CD14-positive monocyte (primary cell): Measurements from ENCODE around the gene SGK1. TPM values are rescaled to one million over a fixed set of nuclear protein-coding genes. Genes with fewer than 3 reads are reported as not detected.
A peak's percentile ranks its signal among the peaks of the same experiment; 100 is the strongest.
"Not testable (repeated sequence)": the region's sequence is repeated elsewhere in the genome, so short reads cannot be mapped to it uniquely, and the experiment has no call there.

Experiments used
- DNase-seq, 3 donors: peaks; one replicate each; pipeline ENCODE4 v3.0.0-alpha.2; 2011 to 2022
- H2AFZ ChIP-seq: 2 replicates; pipeline ENCODE4 v1.6.0; 2012; ENCODE audit warnings: mild to moderate bottlenecking, low read depth, low read length, inconsistent platforms; ENCODE audit not compliant: insufficient read depth, poor library complexity, severe bottlenecking
- H3K27ac ChIP-seq, 2 donors: 1 replicate in 1 of 2; 2 replicates in 1 of 2; pipeline ENCODE4 v1.5.1; 2012 to 2013; ENCODE audit warnings: low read length in 2 of 2, control low read depth in 1 of 2, inconsistent platforms in 1 of 2, low read depth in 1 of 2, mild to moderate bottlenecking in 1 of 2
- H3K27me3 ChIP-seq, 2 donors: one replicate each; pipeline versions ENCODE4 v1.6.0 to v1.6.1; 2011 to 2013; ENCODE audit warnings: low read length in 2 of 2; ENCODE audit not compliant: control insufficient read depth in 2 of 2, insufficient read depth in 2 of 2
- H3K36me3 ChIP-seq, 2 donors: replicated peaks in 1 of 2; 1 replicate in 1 of 2; 2 replicates in 1 of 2; pipeline versions ENCODE4 v1.5.1 to v1.6.1; 2012 to 2013; ENCODE audit warnings: low read length in 2 of 2, control low read depth in 1 of 2, inconsistent platforms in 1 of 2, mild to moderate bottlenecking in 1 of 2; ENCODE audit not compliant: insufficient read depth in 2 of 2, control insufficient read depth in 1 of 2
- H3K4me1 ChIP-seq, 2 donors: 1 replicate in 1 of 2; 2 replicates in 1 of 2; pipeline versions ENCODE4 v1.5.1 to v1.6.1; 2012 to 2013; ENCODE audit warnings: low read length in 2 of 2, control low read depth in 1 of 2, inconsistent platforms in 1 of 2, mild to moderate bottlenecking in 1 of 2, moderate library complexity in 1 of 2; ENCODE audit not compliant: insufficient read depth in 2 of 2, control insufficient read depth in 1 of 2
- H3K4me2 ChIP-seq: replicated peaks from 2 replicates; pipeline ENCODE3; 2012; ENCODE audit warnings: low read length, moderate library complexity, mild to moderate bottlenecking; ENCODE audit not compliant: poor library complexity, severe bottlenecking; ENCODE audit errors: extremely low read depth
- H3K4me3 ChIP-seq, 3 experiments: fragments of 200-600 bp in 1 of 3; sonication (generic) in 1 of 3; replicated peaks in 1 of 3; 1 replicate in 2 of 3; 2 replicates in 1 of 3; pipeline ENCODE4 v1.5.1; 2011 to 2013; ENCODE audit warnings: low read length in 3 of 3, mild to moderate bottlenecking in 3 of 3, control low read depth in 2 of 3, low read depth in 2 of 3, inconsistent platforms in 1 of 3, moderate library complexity in 1 of 3
- H3K79me2 ChIP-seq: 2 replicates; pipeline ENCODE4 v1.6.0; 2012; ENCODE audit warnings: mild to moderate bottlenecking, control low read depth, inconsistent platforms, low read length, moderate library complexity; ENCODE audit not compliant: insufficient read depth
- H3K9ac ChIP-seq: 2 replicates; pipeline ENCODE4 v1.6.0; 2017; ENCODE audit warnings: low read length, mild to moderate bottlenecking; ENCODE audit not compliant: insufficient read depth, poor library complexity, severe bottlenecking
- H3K9me3 ChIP-seq, 2 donors: replicated peaks in 1 of 2; 1 replicate in 1 of 2; 2 replicates in 1 of 2; pipeline versions ENCODE4 v1.5.1 to v1.6.1; 2012 to 2013; ENCODE audit warnings: low read length in 2 of 2, control low read depth in 1 of 2; ENCODE audit not compliant: control insufficient read depth in 1 of 2, insufficient read depth in 1 of 2
- H4K20me1 ChIP-seq: 2 replicates; pipeline ENCODE4 v1.6.0; 2012; ENCODE audit warnings: mild to moderate bottlenecking, low read length, control low read depth, moderate library complexity; ENCODE audit not compliant: insufficient read depth
- H3K27ac Mint-ChIP-seq, 7 donors: one replicate each; pipeline ENCODE4 v1.8.0; 2020; ENCODE audit warnings: mild to moderate bottlenecking in 7 of 7, mixed read lengths in 7 of 7, moderate library complexity in 6 of 7, inconsistent platforms in 2 of 7
- H3K27me3 Mint-ChIP-seq, 3 donors: one replicate each; pipeline ENCODE4 v1.8.0; 2021 to 2022; ENCODE audit warnings: low read depth in 3 of 3, mild to moderate bottlenecking in 3 of 3, mixed read lengths in 3 of 3, moderate library complexity in 3 of 3, inconsistent platforms in 1 of 3
- H3K36me3 Mint-ChIP-seq, 2 donors: one replicate each; pipeline ENCODE4 v1.8.0; 2020; ENCODE audit warnings: mixed read lengths in 2 of 2, inconsistent platforms in 1 of 2, mild to moderate bottlenecking in 1 of 2
- H3K4me1 Mint-ChIP-seq: one replicate; pipeline ENCODE4 v1.8.0; 2020; ENCODE audit warnings: mild to moderate bottlenecking, mixed read lengths
- H3K4me3 Mint-ChIP-seq, 2 donors: one replicate each; pipeline ENCODE4 v1.8.0; 2020; ENCODE audit warnings: mild to moderate bottlenecking in 2 of 2, mixed read lengths in 2 of 2, moderate library complexity in 1 of 2
- H3K9me3 Mint-ChIP-seq, 7 donors: one replicate each; pipeline ENCODE4 v1.8.0; 2020 to 2022; ENCODE audit warnings: mixed read lengths in 7 of 7, mild to moderate bottlenecking in 6 of 7, moderate library complexity in 6 of 7, inconsistent platforms in 2 of 7
- WGBS: methylation state at CpG from one replicate; pipeline ENCODE4 v1.1.5; 2013; ENCODE audit warnings: missing lambda C conversion rate; ENCODE audit not compliant: insufficient coverage; 5-methylcytosine and 5-hydroxymethylcytosine counted together
- intact Hi-C, 2 donors: fragments of 100-400 bp; cut with micrococcal nuclease; formaldehyde crosslinking; loops; one replicate each; pipeline versions ENCODE4 v1.15.0 to v1.15.1; 2023
- polyA plus RNA-seq, 3 donors: library from polyadenylated mRNA; depleted of rRNA in 1 of 3; unstranded in 2 of 3; stranded (reverse) in 1 of 3; fragments of 300-500 nt in 2 of 3; fragments of >200 nt in 1 of 3; fragmentation: Illumina TruSeq in 2 of 3; gene quantifications; 1 replicate in 2 of 3; 2 replicates in 1 of 3; pipeline ENCODE4 v1.2.3, GENCODE V29; 2012 to 2021
- TF ChIP-seq, protein P1 (sequence below): fragments of 200-600 bp; IDR thresholded peaks from one replicate; pipeline ENCODE4 v1.8.0; 2022; ENCODE audit warnings: antibody characterized with exemption, mild to moderate bottlenecking

Gene SGK1
- polyA plus RNA-seq, 3 donors = 373 to 419 (median 407) TPM

DNA sequence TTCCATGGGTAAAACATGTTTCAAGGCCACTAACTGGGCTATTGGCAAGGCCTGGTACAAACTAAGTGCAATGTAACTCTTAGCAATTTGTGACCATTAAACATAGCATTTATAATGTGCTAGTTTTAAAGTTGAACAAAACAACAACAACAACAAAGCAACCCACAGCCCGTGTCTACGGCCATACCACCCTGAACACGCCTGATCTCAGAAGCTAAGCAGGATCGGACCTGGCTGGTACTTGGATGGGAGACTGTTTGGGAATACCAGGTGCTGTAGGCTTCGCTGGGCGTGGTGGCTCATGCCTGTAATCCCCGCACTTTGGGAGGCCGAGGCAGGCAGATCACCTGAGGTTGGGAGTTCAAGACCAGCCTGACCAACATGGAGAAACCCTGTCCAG, 61.0 kb downstream of the SGK1 start:
- Histone ChIP-seq H3K4me3 (no peak overlapping the region), H2AFZ (no peak overlapping the region), H3K9ac (no peak overlapping the region), H4K20me1 (no peaks in the 10 kb centered on the region), H3K4me1 (peaks cover 2 to 5% of the 10 kb centered on the region in 2 donors), H3K27ac (no peak overlapping the region), H3K4me2 (no peak overlapping the region), H3K79me2 (no peaks in the 10 kb centered on the region), H3K27me3 (no peaks in the 10 kb centered on the region), H3K36me3 (no peaks in the 10 kb centered on the region), H3K9me3 (no peaks in the 10 kb centered on the region)
- DNase-seq = no peak
- Mint-ChIP-seq H3K9me3 (no peaks in the 10 kb centered on the region), H3K27ac (no peak overlapping the region), H3K27me3 (peaks cover 0 to 1% (median 0%) of the 10 kb centered on the region in 3 donors), H3K36me3 (no peaks in the 10 kb centered on the region), H3K4me3 (no peak overlapping the region), H3K4me1 (peaks cover 6% of the 10 kb centered on the region)
- 100% methylated on average over 6 of the region's 8 CpGs for WGBS
- TF ChIP-seq, protein P1, sequence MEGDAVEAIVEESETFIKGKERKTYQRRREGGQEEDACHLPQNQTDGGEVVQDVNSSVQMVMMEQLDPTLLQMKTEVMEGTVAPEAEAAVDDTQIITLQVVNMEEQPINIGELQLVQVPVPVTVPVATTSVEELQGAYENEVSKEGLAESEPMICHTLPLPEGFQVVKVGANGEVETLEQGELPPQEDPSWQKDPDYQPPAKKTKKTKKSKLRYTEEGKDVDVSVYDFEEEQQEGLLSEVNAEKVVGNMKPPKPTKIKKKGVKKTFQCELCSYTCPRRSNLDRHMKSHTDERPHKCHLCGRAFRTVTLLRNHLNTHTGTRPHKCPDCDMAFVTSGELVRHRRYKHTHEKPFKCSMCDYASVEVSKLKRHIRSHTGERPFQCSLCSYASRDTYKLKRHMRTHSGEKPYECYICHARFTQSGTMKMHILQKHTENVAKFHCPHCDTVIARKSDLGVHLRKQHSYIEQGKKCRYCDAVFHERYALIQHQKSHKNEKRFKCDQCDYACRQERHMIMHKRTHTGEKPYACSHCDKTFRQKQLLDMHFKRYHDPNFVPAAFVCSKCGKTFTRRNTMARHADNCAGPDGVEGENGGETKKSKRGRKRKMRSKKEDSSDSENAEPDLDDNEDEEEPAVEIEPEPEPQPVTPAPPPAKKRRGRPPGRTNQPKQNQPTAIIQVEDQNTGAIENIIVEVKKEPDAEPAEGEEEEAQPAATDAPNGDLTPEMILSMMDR = no peak
- intact Hi-C loops = no loop called here

DNA sequence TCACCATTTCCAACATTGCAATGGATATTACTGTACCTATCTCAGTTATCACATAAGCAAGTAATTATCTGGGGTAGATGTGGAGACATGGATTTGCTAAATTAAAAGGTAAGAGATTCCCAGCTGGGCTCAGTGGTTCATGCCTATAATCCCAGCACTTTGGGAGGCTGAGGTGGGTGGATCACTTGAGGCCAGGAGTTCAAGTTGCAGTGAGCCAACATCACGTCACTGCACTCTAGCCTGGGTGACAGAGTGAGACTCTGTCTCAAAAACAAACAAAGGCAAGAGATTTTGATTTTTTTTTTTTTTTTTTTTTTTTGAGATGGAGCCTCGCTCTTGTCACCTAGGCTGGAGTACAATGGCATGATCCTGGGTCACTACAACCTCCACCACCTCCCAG, 62.6 kb downstream of the SGK1 start:
- H3K4me2 ChIP-seq, H3K27me3 ChIP-seq, H3K9me3 Mint-ChIP-seq, H3K27ac ChIP-seq, H3K4me3 Mint-ChIP-seq, H3K4me3 ChIP-seq, DNase-seq, H4K20me1 ChIP-seq, H3K4me1 ChIP-seq, H3K36me3 ChIP-seq, H2AFZ ChIP-seq, H3K9me3 ChIP-seq, intact Hi-C loops, H3K9ac ChIP-seq, H3K79me2 ChIP-seq, H3K4me1 Mint-ChIP-seq, H3K27me3 Mint-ChIP-seq, H3K36me3 Mint-ChIP-seq: not testable (repeated sequence)
- WGBS = no CpG with 5 or more reads among the region's 2 CpGs
- H3K27ac Mint-ChIP-seq = peak overlapping the region in 1 of 7 donors; percentile 40
